Suppressor macrophage treated with lipopolysaccharide for 1 hour (primary cell): ENCODE measurements around the gene TELO2.

ENCODE experiments used
- DNase-seq, 3 donors: peaks; one replicate each; pipeline ENCODE4 v3.0.0-alpha.2; 2020 to 2022

Gene TELO2

DNA sequence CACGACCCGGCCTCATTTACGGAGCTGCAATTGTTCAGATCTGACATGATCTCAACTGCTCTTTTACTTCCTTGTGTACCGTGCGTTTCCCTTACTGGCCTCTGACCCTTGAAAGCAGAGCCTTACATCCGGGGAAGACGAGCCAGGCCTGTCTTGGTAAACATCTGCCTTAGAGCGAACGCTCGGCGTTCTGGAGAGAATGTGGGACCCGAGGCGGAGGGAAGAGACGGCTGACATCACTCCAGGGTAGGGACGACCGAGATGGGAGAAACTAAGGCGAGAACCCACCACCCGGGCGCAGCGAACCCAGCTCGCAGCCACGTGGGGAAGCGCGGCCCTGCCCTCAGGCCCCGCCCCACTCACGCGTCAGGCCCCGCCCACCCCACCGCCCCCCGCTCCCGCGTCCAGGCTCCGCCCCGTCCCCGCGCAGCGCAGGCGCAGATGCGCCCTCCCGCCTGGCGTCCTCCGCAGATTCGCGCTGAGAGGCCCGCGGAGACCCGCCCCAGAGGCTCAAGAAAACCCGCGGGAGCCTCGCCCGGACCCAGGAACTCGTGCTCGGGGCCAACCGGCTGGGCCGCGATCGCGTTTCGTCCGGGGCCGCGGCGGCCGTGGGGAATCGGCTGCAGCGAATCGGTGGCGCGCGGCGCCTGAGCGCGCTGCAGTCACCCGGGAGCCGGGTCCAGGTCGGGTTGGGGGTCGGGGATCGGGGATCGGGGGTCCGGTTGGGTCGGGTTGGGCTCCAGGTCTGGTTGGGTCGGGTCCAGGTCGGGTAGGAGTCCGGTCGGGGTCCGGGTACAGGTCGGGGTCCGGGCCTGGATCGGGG, at the start of gene TELO2:
TSS of gene TELO2 (plus strand) at position 438 of the 823 bp plus-strand sequence. CDS start 922 bp downstream, outside the sequence.
- DNase-seq = peak; percentile 87 to 97 (median 93)

DNA sequence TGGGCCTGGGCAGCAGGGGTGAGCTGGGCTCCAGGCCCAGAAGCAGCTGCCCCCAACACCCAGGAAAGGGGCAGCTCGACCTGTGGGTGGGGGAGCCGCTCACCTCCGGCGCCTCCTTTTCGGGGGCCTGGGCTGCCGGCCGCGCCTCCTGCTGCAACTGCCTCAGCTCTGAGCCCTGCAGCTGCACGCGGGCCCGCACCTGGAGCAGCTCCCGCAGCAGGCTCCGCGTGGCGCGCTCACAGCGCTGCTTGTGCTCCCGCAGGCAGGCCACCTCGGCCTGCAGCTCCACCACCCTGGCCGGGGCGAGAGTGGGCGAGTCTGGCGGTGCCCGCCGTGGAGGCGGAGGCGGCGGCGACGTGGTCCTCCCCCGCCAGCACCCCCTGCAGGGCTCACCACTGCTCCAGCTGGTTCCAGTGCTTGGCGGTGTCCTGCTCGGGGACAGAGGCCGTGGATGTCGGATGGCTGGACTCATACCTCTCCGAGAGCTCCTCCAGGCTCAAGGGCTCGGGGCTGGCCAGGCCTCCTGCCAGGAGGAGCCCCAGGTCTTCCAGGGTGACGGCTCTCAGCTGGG, 49.7 kb upstream of the TELO2 start:
- no peak for DNase-seq

DNA sequence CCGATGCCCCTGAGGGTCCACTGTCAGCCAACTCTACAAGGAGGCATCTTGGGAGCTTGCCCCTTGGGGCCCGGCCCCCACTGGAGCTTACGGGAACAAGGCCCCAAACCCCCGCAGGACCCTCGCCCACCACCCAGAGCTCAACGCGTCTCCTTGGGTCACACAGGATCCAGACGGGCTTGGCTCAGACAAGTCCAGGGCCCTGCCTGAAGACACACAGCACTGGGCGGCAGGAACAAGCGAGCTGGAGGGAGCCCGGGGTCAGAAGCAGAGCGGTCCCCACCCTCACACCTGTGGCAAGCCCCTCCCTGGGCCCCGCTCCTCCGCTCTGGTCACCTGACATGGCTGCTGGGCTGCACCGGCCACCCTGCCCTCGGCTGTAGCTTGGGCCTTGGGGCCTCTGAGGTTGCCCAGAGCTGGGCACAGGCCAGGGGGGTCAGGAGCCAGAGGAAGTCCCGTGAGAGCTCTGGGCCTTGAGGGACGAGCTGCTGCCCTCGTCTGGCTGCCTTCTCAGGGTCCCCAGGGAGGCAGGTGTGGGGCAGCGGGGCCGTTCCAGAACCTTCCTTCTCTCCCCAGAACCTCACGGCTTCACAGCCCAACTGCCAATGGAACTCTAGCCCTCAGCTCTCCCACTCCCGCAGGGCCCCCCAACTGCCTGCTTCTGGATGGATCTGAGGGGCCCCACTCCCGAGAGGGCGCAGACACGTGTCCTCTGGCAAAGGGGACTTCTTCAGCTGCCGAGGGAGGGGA, 49.0 kb upstream of the TELO2 start, which contains the start of gene CCDC154:
TSS of gene CCDC154 (minus strand) at position 577 of the 750 bp plus-strand sequence. CDS start at position 343, 234 bp downstream.
- no peak for DNase-seq

GRCh38 chr16:1444730-1445517, 48.2 kb upstream of the TELO2 start:
- DNase-seq = no peak

- no peak for DNase-seq
These were observed 47.5 kb upstream of the TELO2 start for GRCh38 chr16:1445518-1446203.

GRCh38 chr16:1446296-1447080, 46.7 kb upstream of the TELO2 start:
- no peak for DNase-seq

DNA sequence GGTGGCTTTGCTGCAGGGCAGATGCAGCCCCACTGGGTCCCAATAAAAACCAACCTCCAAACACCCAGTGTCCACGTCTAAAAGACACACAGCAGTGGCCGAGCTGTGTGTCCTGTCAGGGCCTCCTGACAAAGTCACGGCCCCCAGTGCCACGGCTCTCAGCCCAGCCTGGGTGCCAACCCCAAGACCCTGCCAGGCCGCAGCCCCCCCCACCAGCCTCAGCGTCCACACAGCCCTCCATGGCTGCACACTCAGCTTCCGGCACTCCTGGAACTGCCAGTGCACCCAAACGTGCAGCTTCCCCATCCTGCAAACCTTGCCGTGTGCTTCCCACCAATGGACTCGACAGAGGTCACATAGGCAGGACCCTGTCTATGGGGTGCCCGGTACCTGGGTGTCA, 45.2 kb upstream of the TELO2 start:
- no peak for DNase-seq

- no peak for DNase-seq
These were observed 44.5 kb upstream of the TELO2 start for GRCh38 chr16:1448536-1449116.

- DNase-seq = no peak
These were observed 43.9 kb upstream of the TELO2 start for GRCh38 chr16:1449201-1449788.

- no peak for DNase-seq
These were observed 42.9 kb upstream of the TELO2 start for GRCh38 chr16:1450218-1450617.

GRCh38 chr16:1450841-1451240, 42.3 kb upstream of the TELO2 start:
- DNase-seq = no peak

DNA sequence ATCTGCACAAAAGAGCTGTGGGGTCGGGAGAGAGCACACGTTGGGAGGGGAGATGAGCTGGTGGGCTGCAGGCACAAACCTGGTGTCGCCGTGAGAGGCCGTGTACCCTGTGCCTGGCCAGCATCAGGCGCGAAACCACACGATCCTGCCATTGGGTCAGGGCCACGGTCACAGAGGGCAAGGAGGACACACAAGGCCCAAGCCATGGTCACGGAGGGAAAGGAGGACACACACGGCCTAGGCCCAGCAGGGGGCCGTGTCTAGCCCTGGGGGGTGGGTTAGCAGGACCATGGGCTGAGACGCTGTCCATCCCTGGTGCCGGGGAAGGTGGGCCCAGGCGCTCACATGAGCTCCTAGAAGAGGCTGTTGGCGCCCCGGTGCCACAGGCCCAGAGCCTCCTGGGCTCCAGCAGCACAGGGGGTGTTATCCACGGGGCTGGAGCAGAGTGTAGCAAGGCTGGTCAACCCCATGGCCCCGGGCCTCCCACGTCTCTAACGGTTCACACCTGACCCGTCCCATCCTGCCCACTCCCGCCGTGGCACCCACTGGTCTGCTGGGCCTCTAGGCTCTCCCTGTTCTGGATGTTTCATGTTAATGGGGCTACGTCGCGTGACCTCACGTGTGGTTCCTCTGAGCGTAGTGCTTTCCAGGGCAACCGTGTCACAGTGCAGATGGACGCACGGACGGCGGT, 41.3 kb upstream of the TELO2 start:
- DNase-seq = no peak

- no peak for DNase-seq
These were observed 40.6 kb upstream of the TELO2 start for GRCh38 chr16:1452530-1452929.

GRCh38 chr16:1453316-1453715, 39.8 kb upstream of the TELO2 start:
- no peak for DNase-seq

- DNase-seq = no peak
These were observed 38.6 kb upstream of the TELO2 start for GRCh38 chr16:1454561-1454960.

DNA sequence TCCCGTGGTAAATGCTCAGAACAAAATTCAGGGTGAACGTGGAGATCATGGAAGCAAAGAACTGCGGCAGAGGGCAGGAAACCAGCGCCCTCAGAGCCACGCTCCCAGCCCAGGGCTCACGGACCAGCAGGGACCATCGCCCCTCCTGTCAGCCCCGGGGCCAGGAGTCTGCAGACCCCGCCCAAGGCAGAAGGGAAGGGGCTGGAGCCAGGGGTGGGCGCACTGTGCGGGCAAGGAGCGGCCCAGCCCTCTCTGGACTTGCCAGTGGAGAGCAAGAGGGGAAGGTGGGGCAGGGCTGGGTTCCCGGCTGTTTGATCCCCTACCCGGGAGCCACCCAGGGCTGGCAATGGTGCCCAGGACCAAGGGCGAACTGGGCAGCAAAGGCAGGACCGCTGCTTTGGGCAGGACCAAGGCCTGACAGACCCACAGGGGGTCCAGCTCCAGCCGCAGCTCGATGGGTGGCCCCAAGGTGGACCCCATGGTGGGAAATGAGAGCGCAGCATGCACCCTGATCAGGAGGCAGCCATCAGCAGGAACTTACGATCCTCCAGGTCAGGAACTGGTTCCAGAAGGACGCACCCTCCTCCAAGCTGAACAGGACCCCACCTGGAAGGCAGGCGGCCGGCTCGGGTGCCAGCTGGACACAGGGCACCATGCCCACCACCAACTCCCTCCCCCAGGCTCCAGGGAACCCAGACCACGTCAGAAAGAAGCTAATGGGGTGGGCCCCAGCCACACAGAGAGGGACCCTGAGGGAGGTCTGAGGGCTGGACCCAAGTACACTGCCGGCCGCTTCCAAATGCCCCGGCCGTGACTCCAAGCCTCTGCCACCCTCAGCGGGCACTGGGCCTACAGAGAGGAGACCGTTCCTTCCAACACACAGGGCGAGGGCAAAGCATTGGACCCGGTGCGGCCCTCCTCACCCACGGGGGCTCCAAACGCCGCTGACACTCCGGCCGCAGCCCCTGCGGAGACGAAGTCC, 37.7 kb upstream of the TELO2 start:
- no peak for DNase-seq

DNA sequence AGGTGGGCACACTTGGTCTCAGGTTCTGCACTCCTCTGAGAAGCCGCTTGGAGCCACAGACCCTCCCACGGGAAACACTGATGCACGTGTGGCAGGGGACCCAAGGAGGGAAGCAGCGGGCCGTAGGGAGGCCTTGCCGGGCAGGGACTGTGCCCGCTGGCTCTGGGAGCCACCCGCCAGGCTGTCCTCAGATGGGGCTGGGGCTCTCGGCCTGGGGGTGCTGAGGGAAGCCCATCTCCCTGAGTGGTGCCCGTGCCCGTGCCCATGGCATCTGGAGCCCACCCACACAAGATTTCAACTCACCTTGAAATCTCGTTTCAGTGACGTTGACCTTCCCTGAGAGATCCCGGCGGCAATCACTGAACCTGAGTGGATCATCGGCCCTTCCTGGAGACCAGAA, 36.2 kb upstream of the TELO2 start:
- no peak for DNase-seq

DNA sequence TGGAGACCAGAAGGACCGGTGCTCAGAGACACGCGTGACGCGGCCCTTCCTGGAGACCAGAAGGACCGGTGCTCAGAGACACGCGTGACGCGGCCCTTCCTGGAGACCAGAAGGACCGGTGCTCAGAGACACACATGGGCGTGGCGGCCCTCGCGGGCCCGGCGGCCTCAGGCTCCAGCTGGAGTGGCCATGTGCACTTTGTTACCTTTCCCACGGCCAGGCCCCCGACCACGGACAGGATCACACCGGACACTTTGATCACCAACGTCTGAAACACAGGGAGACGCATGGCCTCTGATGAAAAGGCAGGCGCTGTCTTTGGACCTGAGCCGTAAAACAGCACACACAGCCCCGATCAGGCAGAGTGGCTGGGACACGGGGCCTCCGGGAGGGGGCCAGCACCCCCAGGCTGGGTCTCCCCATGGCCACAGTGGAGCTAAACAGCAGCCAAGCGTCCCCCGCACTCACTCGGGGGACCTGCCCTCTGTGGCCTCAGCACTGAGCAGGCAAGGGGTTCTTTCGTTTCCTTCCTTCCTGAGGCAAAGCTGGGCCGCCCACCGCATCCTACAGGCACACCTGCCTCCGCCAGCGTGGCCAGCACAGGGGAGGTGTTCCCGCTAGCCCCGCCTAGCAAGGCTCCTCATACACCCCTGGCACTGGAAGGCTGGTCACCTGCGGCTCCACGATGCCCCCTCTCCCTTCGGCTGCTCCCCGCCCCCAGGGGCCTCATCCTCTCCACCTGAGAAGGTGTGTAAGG, 35.5 kb upstream of the TELO2 start:
- DNase-seq = no peak
